HCT116 (cell line): ENCODE measurements around the gene ST6GALNAC4. TPM values are rescaled to one million over a fixed set of nuclear protein-coding genes. Genes with fewer than 3 reads are reported as not detected.

Experiments used
- microRNA-seq: library from miRNA; unstranded; fragments of <30 nt; microRNA quantifications from one replicate; pipeline ENCODE4, GENCODE V29; 2016; ENCODE audit warnings: borderline number of aligned reads
- total RNA-seq: library from RNA; stranded (reverse); gene quantifications from one replicate; pipeline ENCODE4 v1.2.1, GENCODE V29; 2021; ENCODE audit not compliant: unreplicated experiment

The ST6GALNAC4 gene
- total RNA-seq, 1 experiment from 2014 or later: 49.4 TPM

Small RNA genes lying within 50 kb of the gene (microRNA-seq; reads per million reads assigned to microRNA genes)
- gene MIR4672: not detected

Other genes starting within 250 kb of the ST6GALNAC4 start
- gene CFAP157, start 210.1 kb downstream of the ST6GALNAC4 start, total RNA-seq: 0.22 TPM
- 21.8 TPM for gene PTRH1, start 201.4 kb downstream of the ST6GALNAC4 start, total RNA-seq
- gene TTC16, start 201.0 kb downstream of the ST6GALNAC4 start, total RNA-seq: not detected
- 12.0 TPM for gene TOR2A, start 181.7 kb downstream of the ST6GALNAC4 start, total RNA-seq
- 1.3 TPM for gene SH2D3C, start 138.4 kb downstream of the ST6GALNAC4 start, total RNA-seq
- 102 TPM for gene CDK9, start 131.0 kb downstream of the ST6GALNAC4 start, total RNA-seq
- 70.6 TPM for gene FPGS, start 114.2 kb downstream of the ST6GALNAC4 start, total RNA-seq
- gene ENG, start 62.4 kb downstream of the ST6GALNAC4 start, total RNA-seq: 0.76 TPM
- gene AK1, start 39.4 kb downstream of the ST6GALNAC4 start, total RNA-seq: 61.1 TPM
- 24.5 TPM for gene ST6GALNAC6, start 17.4 kb downstream of the ST6GALNAC4 start, total RNA-seq
- gene PIP5KL1, start 13.7 kb upstream of the ST6GALNAC4 start, total RNA-seq: 37.6 TPM
- gene DPM2, start 20.8 kb upstream of the ST6GALNAC4 start, total RNA-seq: 54.6 TPM
- 44.2 TPM for gene EEIG1, start 63.9 kb upstream of the ST6GALNAC4 start, total RNA-seq
- 11.0 TPM for gene NAIF1, start 150.3 kb upstream of the ST6GALNAC4 start, total RNA-seq
- 15.3 TPM for gene SLC25A25, start 151.2 kb upstream of the ST6GALNAC4 start, total RNA-seq
- 148 TPM for gene PTGES2, start 210.7 kb upstream of the ST6GALNAC4 start, total RNA-seq
- 9.2 TPM for gene LCN2, start 232.4 kb upstream of the ST6GALNAC4 start, total RNA-seq
- 119 TPM for gene BBLN, start 243.2 kb upstream of the ST6GALNAC4 start, total RNA-seq